ENCODE measurements around the gene TMEM8B.

DNA sequence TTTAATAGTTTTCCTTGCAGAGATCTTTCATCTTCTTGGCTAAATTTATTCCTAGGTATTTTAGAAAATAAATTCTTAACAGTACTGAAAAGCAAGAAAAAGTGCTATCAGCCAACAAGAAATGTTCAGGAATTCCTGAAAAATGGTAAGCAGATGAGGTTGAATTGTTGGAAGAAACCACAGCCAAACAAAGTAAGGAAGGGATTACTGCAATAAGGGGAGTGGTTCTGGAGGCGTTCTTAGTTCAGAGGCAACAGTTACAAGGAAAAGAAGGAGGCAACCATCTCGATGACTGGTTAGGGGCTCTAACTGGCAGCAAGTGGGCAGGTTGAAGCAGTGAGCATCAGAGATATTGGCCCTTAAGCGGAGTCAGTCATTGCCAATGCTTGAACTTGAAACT, 54.0 kb downstream of the TMEM8B start:
- TF ChIP-seq, protein P1, sequence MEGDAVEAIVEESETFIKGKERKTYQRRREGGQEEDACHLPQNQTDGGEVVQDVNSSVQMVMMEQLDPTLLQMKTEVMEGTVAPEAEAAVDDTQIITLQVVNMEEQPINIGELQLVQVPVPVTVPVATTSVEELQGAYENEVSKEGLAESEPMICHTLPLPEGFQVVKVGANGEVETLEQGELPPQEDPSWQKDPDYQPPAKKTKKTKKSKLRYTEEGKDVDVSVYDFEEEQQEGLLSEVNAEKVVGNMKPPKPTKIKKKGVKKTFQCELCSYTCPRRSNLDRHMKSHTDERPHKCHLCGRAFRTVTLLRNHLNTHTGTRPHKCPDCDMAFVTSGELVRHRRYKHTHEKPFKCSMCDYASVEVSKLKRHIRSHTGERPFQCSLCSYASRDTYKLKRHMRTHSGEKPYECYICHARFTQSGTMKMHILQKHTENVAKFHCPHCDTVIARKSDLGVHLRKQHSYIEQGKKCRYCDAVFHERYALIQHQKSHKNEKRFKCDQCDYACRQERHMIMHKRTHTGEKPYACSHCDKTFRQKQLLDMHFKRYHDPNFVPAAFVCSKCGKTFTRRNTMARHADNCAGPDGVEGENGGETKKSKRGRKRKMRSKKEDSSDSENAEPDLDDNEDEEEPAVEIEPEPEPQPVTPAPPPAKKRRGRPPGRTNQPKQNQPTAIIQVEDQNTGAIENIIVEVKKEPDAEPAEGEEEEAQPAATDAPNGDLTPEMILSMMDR (IDR thresholded peaks at IDR 0.05 in 2 of 3, conservative IDR thresholded peaks at IDR 0.05 in 1 of 3; ENCODE audit: borderline replicate concordance in 1 of 3, insufficient read depth in 1 of 3, low read depth in 2 of 3, low read length in 2 of 3): no peak
- TF ChIP-seq, protein P2, sequence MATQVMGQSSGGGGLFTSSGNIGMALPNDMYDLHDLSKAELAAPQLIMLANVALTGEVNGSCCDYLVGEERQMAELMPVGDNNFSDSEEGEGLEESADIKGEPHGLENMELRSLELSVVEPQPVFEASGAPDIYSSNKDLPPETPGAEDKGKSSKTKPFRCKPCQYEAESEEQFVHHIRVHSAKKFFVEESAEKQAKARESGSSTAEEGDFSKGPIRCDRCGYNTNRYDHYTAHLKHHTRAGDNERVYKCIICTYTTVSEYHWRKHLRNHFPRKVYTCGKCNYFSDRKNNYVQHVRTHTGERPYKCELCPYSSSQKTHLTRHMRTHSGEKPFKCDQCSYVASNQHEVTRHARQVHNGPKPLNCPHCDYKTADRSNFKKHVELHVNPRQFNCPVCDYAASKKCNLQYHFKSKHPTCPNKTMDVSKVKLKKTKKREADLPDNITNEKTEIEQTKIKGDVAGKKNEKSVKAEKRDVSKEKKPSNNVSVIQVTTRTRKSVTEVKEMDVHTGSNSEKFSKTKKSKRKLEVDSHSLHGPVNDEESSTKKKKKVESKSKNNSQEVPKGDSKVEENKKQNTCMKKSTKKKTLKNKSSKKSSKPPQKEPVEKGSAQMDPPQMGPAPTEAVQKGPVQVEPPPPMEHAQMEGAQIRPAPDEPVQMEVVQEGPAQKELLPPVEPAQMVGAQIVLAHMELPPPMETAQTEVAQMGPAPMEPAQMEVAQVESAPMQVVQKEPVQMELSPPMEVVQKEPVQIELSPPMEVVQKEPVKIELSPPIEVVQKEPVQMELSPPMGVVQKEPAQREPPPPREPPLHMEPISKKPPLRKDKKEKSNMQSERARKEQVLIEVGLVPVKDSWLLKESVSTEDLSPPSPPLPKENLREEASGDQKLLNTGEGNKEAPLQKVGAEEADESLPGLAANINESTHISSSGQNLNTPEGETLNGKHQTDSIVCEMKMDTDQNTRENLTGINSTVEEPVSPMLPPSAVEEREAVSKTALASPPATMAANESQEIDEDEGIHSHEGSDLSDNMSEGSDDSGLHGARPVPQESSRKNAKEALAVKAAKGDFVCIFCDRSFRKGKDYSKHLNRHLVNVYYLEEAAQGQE (IDR thresholded peaks at IDR 0.05; ENCODE audit: low read depth): no peak
